Uterus (tissue), 4 donors: Measurements from ENCODE around the gene PTPN11. TPM values are rescaled to one million over a fixed set of nuclear protein-coding genes. Genes with fewer than 3 reads are reported as not detected.
"Not testable (repeated sequence)": the region's sequence is repeated elsewhere in the genome, so short reads cannot be mapped to it uniquely, and the experiment has no call there.

Source experiments
- DNase-seq, 2 donors: peaks; one replicate each; pipeline ENCODE4 v3.0.0-alpha.2; 2019 to 2020
- H3K27ac ChIP-seq, 2 donors: fragments of 200-600 bp; sonication (generic); 1 replicate in 1 of 2; 2 replicates in 1 of 2; pipeline ENCODE4 v1.5.1; 2016 to 2018
- H3K27me3 ChIP-seq, 2 donors: fragments of 200-600 bp; sonication (generic); one replicate each; pipeline ENCODE4 v1.5.1; 2018 to 2019; ENCODE audit warnings: control low read depth in 1 of 2
- H3K36me3 ChIP-seq, 2 donors: fragments of 200-600 bp; sonication (generic); one replicate each; pipeline ENCODE4 v1.5.1; 2019; ENCODE audit warnings: control low read depth in 1 of 2
- H3K4me1 ChIP-seq, 2 donors: fragments of 200-600 bp; sonication (generic); one replicate each; pipeline ENCODE4 v1.5.1; 2018 to 2019; ENCODE audit warnings: control low read depth in 1 of 2
- H3K4me3 ChIP-seq, 2 donors: fragments of 200-600 bp; sonication (generic); 1 replicate in 1 of 2; 2 replicates in 1 of 2; pipeline ENCODE4 v1.5.1; 2018 to 2019; ENCODE audit warnings: mild to moderate bottlenecking in 1 of 2
- H3K9me3 ChIP-seq, 2 donors: fragments of 200-600 bp; sonication (generic); one replicate each; pipeline ENCODE4 v1.5.1; 2019; ENCODE audit warnings: control low read depth in 1 of 2
- CTCF ChIP-seq, 4 experiments: fragments of 200-600 bp in 2 of 4; fragments of 450-650 bp in 2 of 4; sonication (generic) in 2 of 4; IDR thresholded peaks; one replicate each; pipeline ENCODE4 v1.5.1; 2016 to 2019; ENCODE audit warnings: antibody characterized with exemption in 4 of 4, mild to moderate bottlenecking in 2 of 4, moderate library complexity in 1 of 4
- POLR2A ChIP-seq, 2 donors: fragments of 450-650 bp; IDR thresholded peaks; one replicate each; pipeline ENCODE4 v1.6.1; 2016; ENCODE audit warnings: antibody characterized with exemption in 2 of 2, mild to moderate bottlenecking in 1 of 2, moderate library complexity in 1 of 2
- intact Hi-C: fragments of 100-400 bp; cut with DNase I; formaldehyde crosslinking; loops from one replicate; pipeline ENCODE4 v1.15.1; 2023; ENCODE audit warnings: low total_unique reads
- total RNA-seq, 4 donors: library from RNA; depleted of rRNA in 3 of 4; stranded (reverse); fragments of >200 nt in 3 of 4; gene quantifications; one replicate each; pipeline versions ENCODE4 v1.1.0 to v1.2.4, GENCODE V29; 2014 to 2023
- donor health status: DM: yes; HTN: yes; CAD: no.

Gene PTPN11
- total RNA-seq, 4 donors from 2014 or later: 45.3 to 116 (median 76.9) TPM

- H3K4me1 ChIP-seq: peaks cover 0 to 9% of the 10 kb centered on the region in 2 donors
- no peaks in the 10 kb centered on the region for H3K27me3 ChIP-seq
- H3K9me3 ChIP-seq: no peaks in the 10 kb centered on the region
- no peaks in the 10 kb centered on the region for H3K36me3 ChIP-seq
- no peak for TF ChIP-seq POLR2A (IDR thresholded peaks at IDR 0.05)
- no peak for TF ChIP-seq CTCF (IDR thresholded peaks at IDR 0.05)
- intact Hi-C loops: no loop called here
- no peak for DNase-seq
- no peak overlapping the region for H3K4me3 ChIP-seq
- H3K27ac ChIP-seq: peak overlapping the region in 1 of 2 donors; percentile 88
Measured at GRCh38 chr12:112409906-112410244, 8.9 kb upstream of the PTPN11 start.

GRCh38 chr12:112413855-112414625 is 4.7 kb upstream of the PTPN11 start:
- no peak overlapping the region for H3K4me3 ChIP-seq
- no peaks in the 10 kb centered on the region for H3K27me3 ChIP-seq
- TF ChIP-seq POLR2A (IDR thresholded peaks at IDR 0.05) (no peak), CTCF (IDR thresholded peaks at IDR 0.05) (no peak)
- no peaks in the 10 kb centered on the region for H3K4me1 ChIP-seq
- no peaks in the 10 kb centered on the region for H3K9me3 ChIP-seq
- intact Hi-C loops: no loop called here
- no peaks in the 10 kb centered on the region for H3K36me3 ChIP-seq
- H3K27ac ChIP-seq: no peak overlapping the region
- no peak for DNase-seq

GRCh38 chr12:112415457-112415856 is 3.3 kb upstream of the PTPN11 start:
- intact Hi-C loops: not testable (repeated sequence)

GRCh38 chr12:112418273-112418607 is 507 bp upstream of the PTPN11 start:
- intact Hi-C loops: no loop called here

More at GRCh38 chr12:112415457-112415856, 3.3 kb upstream of the PTPN11 start:
- not testable (repeated sequence) for H3K9me3 ChIP-seq, H3K27me3 ChIP-seq, H3K36me3 ChIP-seq, H3K27ac ChIP-seq, H3K4me3 ChIP-seq, DNase-seq, H3K4me1 ChIP-seq

DNA sequence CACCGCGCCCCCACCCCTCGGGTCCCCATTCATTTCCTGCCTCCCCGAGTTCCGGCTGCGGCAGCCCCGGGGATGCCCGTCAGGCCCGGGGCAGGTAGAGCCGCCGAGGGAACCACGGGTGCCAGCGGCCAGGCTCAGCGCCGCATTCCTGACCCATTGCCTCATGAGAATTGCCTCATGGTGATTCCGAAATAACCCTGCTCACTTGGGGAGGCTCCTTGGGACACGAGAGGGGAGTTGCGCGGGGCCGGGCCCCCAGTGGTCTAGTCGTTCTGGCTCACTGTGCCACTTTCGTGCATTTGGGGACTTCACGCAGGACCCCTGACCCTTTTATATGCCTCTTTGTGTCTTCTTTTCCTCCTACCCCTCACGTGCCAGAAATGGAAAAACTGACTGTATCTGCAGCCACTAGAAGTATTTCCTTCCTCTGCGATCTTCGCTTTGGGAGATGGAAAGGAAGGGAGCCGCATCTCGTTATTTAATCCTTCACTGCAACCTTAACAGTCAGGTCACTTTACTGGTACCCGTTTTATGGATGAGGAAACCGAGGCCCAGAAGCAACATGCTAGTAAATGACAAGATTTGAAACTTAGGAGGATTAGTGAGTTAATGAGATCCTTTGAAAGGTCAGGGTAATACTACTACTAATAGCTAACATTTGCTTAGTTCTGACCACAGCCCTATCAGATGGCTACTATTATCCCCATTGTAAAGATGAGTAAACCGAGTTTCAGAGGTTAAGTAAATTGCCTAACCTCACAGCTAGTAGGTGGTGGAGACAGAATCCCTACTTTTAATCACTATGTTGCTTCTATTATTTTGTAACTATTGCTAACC is 768 bp downstream of the PTPN11 start:
- no peaks in the 10 kb centered on the region for H3K4me1 ChIP-seq
- H3K27ac ChIP-seq: peak overlapping the region; percentile 96
- H3K9me3 ChIP-seq: no peaks in the 10 kb centered on the region
- H3K27me3 ChIP-seq: no peaks in the 10 kb centered on the region
- no peaks in the 10 kb centered on the region for H3K36me3 ChIP-seq
- peak; percentile 75 to 77 for DNase-seq
- TF ChIP-seq POLR2A (IDR thresholded peaks at IDR 0.05): no peak
- no peak for TF ChIP-seq CTCF (IDR thresholded peaks at IDR 0.05)
- H3K4me3 ChIP-seq: peak overlapping the region; percentile 78 to 81
- intact Hi-C loops: no loop called here

More at GRCh38 chr12:112418273-112418607, 507 bp upstream of the PTPN11 start:
- H3K4me3 ChIP-seq: peak overlapping the region; percentile 78 to 81
- H3K27ac ChIP-seq: peak overlapping the region; percentile 96
- H3K4me1 ChIP-seq: no peaks in the 10 kb centered on the region
- no peaks in the 10 kb centered on the region for H3K36me3 ChIP-seq
- H3K27me3 ChIP-seq: no peaks in the 10 kb centered on the region
- TF ChIP-seq POLR2A (IDR thresholded peaks at IDR 0.05) (no peak), CTCF (IDR thresholded peaks at IDR 0.05) (no peak)
- peak in 1 of 2 donors; percentile 18 for DNase-seq
- no peaks in the 10 kb centered on the region for H3K9me3 ChIP-seq
